Tibial artery (tissue), 4 donors: ENCODE data around the gene BHLHE23.

Source experiments
- DNase-seq, 2 donors: peaks; one replicate each; pipeline ENCODE4 v3.0.0-alpha.2; 2019
- H3K27ac ChIP-seq, 2 donors: fragments of 200-600 bp; sonication (generic) in 1 of 2; 1 replicate in 1 of 2; 2 replicates in 1 of 2; pipeline ENCODE4 v1.5.1; 2018 to 2019; ENCODE audit warnings: mild to moderate bottlenecking in 1 of 2
- H3K27me3 ChIP-seq, 2 donors: fragments of 200-600 bp; sonication (generic) in 1 of 2; one replicate each; pipeline versions ENCODE4 v1.5.1 to v1.6.0; 2016 to 2019
- H3K36me3 ChIP-seq, 3 donors: fragments of 200-600 bp; sonication (generic) in 2 of 3; one replicate each; pipeline ENCODE4 v1.5.1; 2016 to 2019; ENCODE audit warnings: mild to moderate bottlenecking in 2 of 3
- H3K4me1 ChIP-seq, 4 donors: fragments of 200-600 bp; sonication (generic) in 2 of 4; 1 replicate in 3 of 4; 2 replicates in 1 of 4; pipeline ENCODE4 v1.5.1; 2016 to 2019
- H3K4me3 ChIP-seq, 2 donors: fragments of 200-600 bp; sonication (generic) in 1 of 2; 1 replicate in 1 of 2; 2 replicates in 1 of 2; pipeline ENCODE4 v1.5.1; 2018 to 2019; ENCODE audit warnings: mild to moderate bottlenecking in 2 of 2
- H3K9me3 ChIP-seq, 3 donors: fragments of 200-600 bp; sonication (generic) in 1 of 3; one replicate each; pipeline ENCODE4 v1.5.1; 2016 to 2019
- CTCF ChIP-seq, 2 experiments: fragments of 200-600 bp in 1 of 2; fragments of 450-650 bp in 1 of 2; IDR thresholded peaks; one replicate each; pipeline ENCODE4 v1.5.1; 2017 to 2019; ENCODE audit warnings: antibody characterized with exemption in 2 of 2, mild to moderate bottlenecking in 1 of 2, moderate library complexity in 1 of 2
- intact Hi-C: fragments of 100-400 bp; cut with DNase I; formaldehyde crosslinking; loops from one replicate; pipeline ENCODE4 v1.15.0; 2023; ENCODE audit warnings: low total_unique reads

BHLHE23 gene

GRCh38 chr20:63049561-63050221, 42.9 kb upstream of the BHLHE23 start:
- no peak for TF ChIP-seq CTCF (IDR thresholded peaks at IDR 0.05)
- no peak overlapping the region for H3K27ac ChIP-seq
- H3K4me1 ChIP-seq: no peaks in the 10 kb centered on the region
- no peaks in the 10 kb centered on the region for H3K36me3 ChIP-seq
- H3K4me3 ChIP-seq: no peak overlapping the region
- peaks cover 0 to 71% of the 10 kb centered on the region in 2 donors for H3K27me3 ChIP-seq
- intact Hi-C loops: no loop called here
- H3K9me3 ChIP-seq: no peaks in the 10 kb centered on the region
- DNase-seq: no peak

GRCh38 chr20:63049191-63049518, 42.4 kb upstream of the BHLHE23 start:
- intact Hi-C loops: no loop called here
- no peak for DNase-seq
- peaks cover 0 to 72% of the 10 kb centered on the region in 2 donors for H3K27me3 ChIP-seq
- H3K36me3 ChIP-seq: no peaks in the 10 kb centered on the region
- H3K4me3 ChIP-seq: no peak overlapping the region
- H3K9me3 ChIP-seq: no peaks in the 10 kb centered on the region
- H3K27ac ChIP-seq: no peak overlapping the region
- H3K4me1 ChIP-seq: no peaks in the 10 kb centered on the region
- TF ChIP-seq CTCF (IDR thresholded peaks at IDR 0.05): no peak

GRCh38 chr20:63048516-63049190, 41.9 kb upstream of the BHLHE23 start:
- H3K4me1 ChIP-seq: no peaks in the 10 kb centered on the region
- no peak for TF ChIP-seq CTCF (IDR thresholded peaks at IDR 0.05)
- H3K27ac ChIP-seq: no peak overlapping the region

GRCh38 chr20:63047946-63048345, 41.2 kb upstream of the BHLHE23 start:
- TF ChIP-seq CTCF (IDR thresholded peaks at IDR 0.05): no peak
- Histone ChIP-seq H3K4me3 (no peak overlapping the region), H3K9me3 (no peaks in the 10 kb centered on the region), H3K36me3 (no peaks in the 10 kb centered on the region), H3K27ac (no peak overlapping the region), H3K27me3 (peaks cover 0 to 74% of the 10 kb centered on the region in 2 donors), H3K4me1 (no peaks in the 10 kb centered on the region)
- intact Hi-C loops: no loop called here
- no peak for DNase-seq

More at GRCh38 chr20:63048516-63049190, 41.9 kb upstream of the BHLHE23 start:
- no peak for DNase-seq
- Histone ChIP-seq H3K9me3 (no peaks in the 10 kb centered on the region), H3K36me3 (no peaks in the 10 kb centered on the region), H3K27me3 (peaks cover 0 to 73% of the 10 kb centered on the region in 2 donors), H3K4me3 (no peak overlapping the region)
- intact Hi-C loops: no loop called here

- Histone ChIP-seq H3K4me1 (no peaks in the 10 kb centered on the region), H3K27ac (no peak overlapping the region), H3K4me3 (no peak overlapping the region), H3K9me3 (no peaks in the 10 kb centered on the region), H3K27me3 (peaks cover 0 to 74% of the 10 kb centered on the region in 2 donors), H3K36me3 (no peaks in the 10 kb centered on the region)
- no peak for TF ChIP-seq CTCF (IDR thresholded peaks at IDR 0.05)
- intact Hi-C loops: no loop called here
- no peak for DNase-seq
These were observed 40.5 kb upstream of the BHLHE23 start for GRCh38 chr20:63047267-63047666.
